Endothelial cell of umbilical vein (primary cell): ENCODE measurements around the gene SNED1. TPM values are rescaled to one million over a fixed set of nuclear protein-coding genes. Genes with fewer than 3 reads are reported as not detected.

Experiments
- BruUV-seq: library from RNA; stranded (reverse); fragments of 400-500 nt; replicated peaks from 2 replicates; lab custom pipeline; 2021; lab: Mats Ljungman, UMichigan
- CTCF ChIA-PET: fragments of 300-600, 350-600 bp; sonication (Branson Sonifier 250); formaldehyde crosslinking; loops from one replicate; lab custom pipeline; 2021; ENCODE audit warnings: antibody characterized with exemption, inconsistent platforms; lab: Charles Lee
- POLR2A ChIA-PET: fragments of 300-600, 350-600 bp; sonication (Branson Sonifier 250); formaldehyde crosslinking; loops from one replicate; lab custom pipeline; 2021; ENCODE audit warnings: antibody characterized with exemption, inconsistent platforms; lab: Charles Lee
- DNase-seq: peaks from one replicate; pipeline ENCODE4 v3.0.0-alpha.2; 2011; ENCODE audit warnings: low read depth, low spot score
- FAIRE-seq: peaks from 2 replicates; lab custom pipeline; 2011; peaks lifted over from hg19 to GRCh38; lab: Jason Lieb, UNC
- H2AFZ ChIP-seq: 2 replicates; pipeline ENCODE4 v1.6.0; 2012; ENCODE audit warnings: low read depth, low read length, control low read depth, inconsistent platforms
- H3K27ac ChIP-seq: 2 replicates; pipeline ENCODE4 v1.5.1; 2011; ENCODE audit warnings: low read depth, mild to moderate bottlenecking, control low read depth, low read length, moderate library complexity; ENCODE audit not compliant: insufficient read depth
- H3K27me3 ChIP-seq, 2 experiments: 2 replicates each; pipeline versions ENCODE4 v1.6.0 to v1.6.1; 2011; ENCODE audit warnings: low read length in 2 of 2, mixed read lengths in 1 of 2; ENCODE audit not compliant: control insufficient read depth in 2 of 2, insufficient read depth in 2 of 2
- H3K36me3 ChIP-seq, 2 experiments: 2 replicates in 1 of 2; 3 replicates in 1 of 2; pipeline ENCODE4 v1.5.1; 2011; ENCODE audit warnings: low read length in 2 of 2, mild to moderate bottlenecking in 1 of 2, moderate library complexity in 1 of 2; ENCODE audit not compliant: control insufficient read depth in 2 of 2, insufficient read depth in 2 of 2; ENCODE audit errors: extremely low read depth in 1 of 2
- H3K4me1 ChIP-seq: 3 replicates; pipeline ENCODE4 v1.5.1; 2011; ENCODE audit warnings: mild to moderate bottlenecking, low read length; ENCODE audit not compliant: control insufficient read depth, insufficient read depth; ENCODE audit errors: extremely low read depth
- H3K4me2 ChIP-seq: 2 replicates; pipeline ENCODE4 v1.6.1; 2011; ENCODE audit warnings: low read length, control low read depth, mixed read lengths; ENCODE audit not compliant: insufficient read depth
- H3K4me3 ChIP-seq, 3 experiments: fragments of 200-600 bp in 1 of 3; sonication (generic), shearing (Covaris generic) in 1 of 3; replicated peaks in 1 of 3; 2 replicates each; pipeline ENCODE4 v1.5.1; 2011 to 2016; ENCODE audit warnings: control low read depth in 3 of 3, low read length in 3 of 3, mild to moderate bottlenecking in 2 of 3, inconsistent platforms in 1 of 3, low read depth in 1 of 3, moderate library complexity in 1 of 3; ENCODE audit not compliant: insufficient read depth in 1 of 3
- H3K79me2 ChIP-seq: 2 replicates; pipeline ENCODE4 v1.6.0; 2012; ENCODE audit warnings: low read length, inconsistent platforms; ENCODE audit not compliant: control insufficient read depth, insufficient read depth
- H3K9ac ChIP-seq: replicated peaks from 2 replicates; pipeline ENCODE3; 2011; ENCODE audit warnings: low read length, control low read depth; ENCODE audit not compliant: insufficient read depth; ENCODE audit errors: extremely low read depth
- H3K9me1 ChIP-seq: replicated peaks from 3 replicates; pipeline ENCODE4 v1.6.0; 2011; ENCODE audit warnings: mild to moderate bottlenecking, low read length; ENCODE audit not compliant: control insufficient read depth, insufficient read depth; ENCODE audit errors: extremely low read depth
- H3K9me3 ChIP-seq: replicated peaks from 2 replicates; pipeline ENCODE4 v1.5.1; 2012; ENCODE audit warnings: low read length, inconsistent platforms; ENCODE audit not compliant: control insufficient read depth, insufficient read depth
- H4K20me1 ChIP-seq: replicated peaks from 2 replicates; pipeline ENCODE3; 2011; ENCODE audit warnings: mild to moderate bottlenecking, low read length; ENCODE audit not compliant: control insufficient read depth, insufficient read depth; ENCODE audit errors: extremely low read depth
- CTCF ChIP-seq, 2 donors: IDR thresholded peaks; 1 replicate in 1 of 2; 2 replicates in 1 of 2; pipeline ENCODE4 v1.5.1; 2011; ENCODE audit warnings: low read length in 2 of 2, mild to moderate bottlenecking in 2 of 2, moderate library complexity in 2 of 2, control low read depth in 1 of 2, inconsistent platforms in 1 of 2, low read depth in 1 of 2; ENCODE audit not compliant: insufficient read depth in 1 of 2; ENCODE audit errors: extremely low read depth in 1 of 2
- EZH2 ChIP-seq: IDR thresholded peaks from 2 replicates; pipeline ENCODE4 v1.6.1; 2012; ENCODE audit warnings: borderline replicate concordance, low read depth, mild to moderate bottlenecking, moderate library complexity, low read length, inconsistent platforms; ENCODE audit not compliant: severe bottlenecking
- FOS ChIP-seq: IDR thresholded peaks from 2 replicates; pipeline ENCODE4 v1.6.1; 2011; ENCODE audit warnings: mild to moderate bottlenecking, low read length, moderate library complexity, borderline replicate concordance; ENCODE audit not compliant: insufficient read depth
- GATA2 ChIP-seq: IDR thresholded peaks from 2 replicates; pipeline ENCODE4 v1.7.0; 2011; ENCODE audit warnings: low read depth, mild to moderate bottlenecking, moderate library complexity, mixed read lengths, low read length; ENCODE audit not compliant: insufficient read length, insufficient read depth
- JUN ChIP-seq: IDR thresholded peaks from 2 replicates; pipeline ENCODE4 v1.6.1; 2011; ENCODE audit warnings: borderline replicate concordance, low read depth; ENCODE audit not compliant: insufficient read length, insufficient read depth
- MAX ChIP-seq: IDR thresholded peaks from 2 replicates; pipeline ENCODE4 v1.6.1; 2011; ENCODE audit not compliant: insufficient read depth, insufficient read length
- MYC ChIP-seq: IDR thresholded peaks from one replicate; pipeline ENCODE4 v1.6.1; 2011; ENCODE audit warnings: mild to moderate bottlenecking, low read depth, low read length
- POLR2A ChIP-seq: IDR thresholded peaks from 2 replicates; pipeline ENCODE4 v1.6.1; 2012; ENCODE audit warnings: low read depth, mild to moderate bottlenecking, control low read depth, low read length
- POLR2AphosphoS5 ChIP-seq: IDR thresholded peaks from 2 replicates; pipeline ENCODE4 v1.6.1; 2012; ENCODE audit warnings: low read depth, mild to moderate bottlenecking, control low read depth, low read length, moderate library complexity; ENCODE audit not compliant: insufficient read depth
- dilution Hi-C: fragments of 300-500 bp; cut with MboI; formaldehyde crosslinking; loops from one replicate; pipeline ENCODE4 v1.15.0; 2019; ENCODE audit warnings: low sequenced_read_pairs; ENCODE audit not compliant: extremely low pct_ligation_motif_present
- intact Hi-C: fragments of 100-400 bp; cut with micrococcal nuclease; formaldehyde crosslinking; loops from one replicate; pipeline ENCODE4 v1.10.0; 2022
- polyA plus RNA-seq, 4 experiments: library from polyadenylated mRNA; depleted of rRNA in 3 of 4; stranded (reverse) in 3 of 4; unstranded in 1 of 4; fragments of >200 nt; gene quantifications; 2 replicates each; pipeline versions ENCODE4 v1.2.1 to v1.2.3, GENCODE V29; 2011 to 2012; ENCODE audit warnings: missing spikeins in 1 of 4
- total RNA-seq: library from RNA; stranded (reverse); gene quantifications from 2 replicates; pipeline ENCODE4 v1.2.3, GENCODE V29; 2021

The SNED1 gene
- total and polyA plus RNA-seq, 2 donors (not counting 3 experiments of a cell fraction or from before 2014, with no cell fraction given), result 14.1 to 17.2 TPM

GRCh38 chr2:241125626-241126025 lies 127.2 kb downstream of the SNED1 start:
- Histone ChIP-seq H3K9me1 (no peaks in the 10 kb centered on the region), H3K4me1 (no peaks in the 10 kb centered on the region), H3K9me3 (no peaks in the 10 kb centered on the region), H3K36me3 (peaks cover 0 to 2% of the 10 kb centered on the region in 2 experiments), H3K4me2 (no peak overlapping the region), H3K79me2 (no peaks in the 10 kb centered on the region), H2AFZ (no peak overlapping the region), H3K27me3 (no peaks in the 10 kb centered on the region), H3K4me3 (no peak overlapping the region), H3K9ac (no peak overlapping the region), H4K20me1 (no peaks in the 10 kb centered on the region), H3K27ac (no peak overlapping the region)
- no TSS peak for BruUV-seq
- ChIA-PET CTCF (no interaction called here), POLR2A (no interaction called here)
- no peak for FAIRE-seq
- dilution Hi-C loops, result no loop called here
- intact Hi-C loops, result no loop called here
- TF ChIP-seq MAX (no peak), EZH2 (no peak), JUN (no peak), POLR2AphosphoS5 (no peak), MYC (no peak), FOS (no peak), GATA2 (no peak), CTCF (IDR thresholded peaks at IDR 0.05; ENCODE audit: extremely low read depth in 1 of 2, insufficient read depth in 1 of 2, low read depth in 1 of 2, low read length in 2 of 2) (no peak), POLR2A (no peak)
- no peak for DNase-seq
